Putamen (tissue), 1 donor: Measurements from ENCODE around the gene EFEMP1.

ENCODE experiments used
- DNase-seq: peaks from one replicate; pipeline ENCODE4 v3.0.0-alpha.2; 2016; ENCODE audit warnings: low spot score

Gene EFEMP1

GRCh38 chr2:55824551-55825096 is 99.0 kb downstream of the EFEMP1 start:
- DNase-seq = no peak
